ENCODE measurements around the gene PIGB. TPM values are rescaled to one million over a fixed set of nuclear protein-coding genes. Genes with fewer than 3 reads are reported as not detected.

PIGB gene
- total and polyA plus RNA-seq, 9 donors = 4.8 to 9.3 (median 6.5) TPM

DNA sequence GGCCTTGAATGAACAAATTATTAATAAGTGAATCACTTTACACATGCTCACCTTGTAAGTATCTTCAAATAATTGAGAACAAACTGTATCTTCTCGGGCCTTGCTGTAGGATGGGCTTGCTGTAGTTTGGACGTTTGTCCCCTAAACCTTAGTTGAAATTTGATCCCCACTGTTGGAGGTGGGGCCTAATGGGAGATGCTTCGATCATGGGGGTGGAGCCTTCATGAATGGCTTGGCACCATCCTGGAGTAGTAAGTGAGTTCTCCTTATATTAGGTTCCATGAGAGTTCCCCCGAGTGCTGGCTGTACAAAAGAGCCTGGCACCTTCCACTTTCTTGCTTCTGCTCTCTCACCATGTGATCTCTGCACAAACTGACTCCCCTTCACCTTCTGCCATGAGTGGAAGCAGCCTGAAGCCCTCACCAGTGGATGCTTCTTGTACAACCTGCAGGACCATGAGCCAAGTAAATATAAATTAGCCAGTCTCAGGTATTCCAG lies 29.3 kb downstream of the PIGB start:
- no peaks in the 10 kb centered on the region for H3K27me3 ChIP-seq (ENCODE audit: control insufficient read depth, insufficient read depth, low read length)
- WGBS (ENCODE audit: insufficient coverage) = 100% methylated on average over 1 of the region's 4 CpGs
- no peaks in the 10 kb centered on the region for H3K36me3 ChIP-seq (ENCODE audit: control insufficient read depth, insufficient read depth, low read length)
- H3K4me3 ChIP-seq (ENCODE audit: low read length) = no peak overlapping the region
- no peaks in the 10 kb centered on the region for H3K9me3 ChIP-seq (replicated peaks; ENCODE audit: control insufficient read depth, low read depth, low read length)
- H3K27ac ChIP-seq (ENCODE audit: low read length) = no peak overlapping the region
- no peak for DNase-seq
- no peaks in the 10 kb centered on the region for H3K4me1 ChIP-seq (ENCODE audit: control insufficient read depth, insufficient read depth, low read length)

- H3K9me3 ChIP-seq (replicated peaks; ENCODE audit: control insufficient read depth, low read depth, low read length) = no peaks in the 10 kb centered on the region
- no peaks in the 10 kb centered on the region for H3K27me3 ChIP-seq (ENCODE audit: control insufficient read depth, insufficient read depth, low read length)
- 100% methylated on average over 2 of the region's 2 CpGs for WGBS (ENCODE audit: insufficient coverage)
- no peak overlapping the region for H3K4me3 ChIP-seq (ENCODE audit: low read length)
- no peaks in the 10 kb centered on the region for H3K36me3 ChIP-seq (ENCODE audit: control insufficient read depth, insufficient read depth, low read length)
- DNase-seq = no peak
- H3K27ac ChIP-seq (ENCODE audit: low read length) = no peak overlapping the region
- no peaks in the 10 kb centered on the region for H3K4me1 ChIP-seq (ENCODE audit: control insufficient read depth, insufficient read depth, low read length)
Observed at GRCh38 chr15:55349282-55349681, 30.3 kb downstream of the PIGB start.

DNA sequence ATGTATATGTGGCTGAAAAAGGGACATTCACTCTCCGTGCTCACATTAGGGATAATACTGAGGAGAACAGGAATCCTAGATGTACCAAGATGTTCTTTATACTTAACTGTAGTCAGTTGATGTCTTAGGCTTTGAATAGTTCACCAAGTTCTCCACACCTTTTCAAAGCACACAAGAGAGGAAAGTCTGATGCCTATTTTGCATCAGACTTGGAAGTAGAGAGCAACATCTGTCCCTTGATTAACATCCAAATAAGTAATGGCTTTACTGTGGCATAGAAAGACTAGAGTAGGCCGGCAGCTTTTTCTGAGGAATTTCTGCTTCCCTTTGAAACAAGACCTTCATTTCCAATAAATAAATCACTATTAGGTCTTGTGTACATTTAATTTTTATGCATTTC lies 34.0 kb downstream of the PIGB start:
- H3K27me3 ChIP-seq (ENCODE audit: control insufficient read depth, insufficient read depth, low read length) = no peaks in the 10 kb centered on the region
- no peaks in the 10 kb centered on the region for H3K9me3 ChIP-seq (replicated peaks; ENCODE audit: control insufficient read depth, low read depth, low read length)
- H3K4me1 ChIP-seq (ENCODE audit: control insufficient read depth, insufficient read depth, low read length) = no peaks in the 10 kb centered on the region
- no peak overlapping the region for H3K4me3 ChIP-seq (ENCODE audit: low read length)
- H3K27ac ChIP-seq (ENCODE audit: low read length) = no peak overlapping the region
- WGBS (ENCODE audit: insufficient coverage) = no CpG with 5 or more reads among the region's 2 CpGs
- no peaks in the 10 kb centered on the region for H3K36me3 ChIP-seq (ENCODE audit: control insufficient read depth, insufficient read depth, low read length)
- no peak for DNase-seq

GRCh38 chr15:55356985-55357585 lies 38.1 kb downstream of the PIGB start:
- Histone ChIP-seq H3K4me1 (ENCODE audit: control insufficient read depth, insufficient read depth, low read length) (no peaks in the 10 kb centered on the region), H3K27ac (ENCODE audit: low read length) (no peak overlapping the region), H3K27me3 (ENCODE audit: control insufficient read depth, insufficient read depth, low read length) (no peaks in the 10 kb centered on the region), H3K4me3 (ENCODE audit: low read length) (no peak overlapping the region), H3K9me3 (replicated peaks; ENCODE audit: control insufficient read depth, low read depth, low read length) (no peaks in the 10 kb centered on the region), H3K36me3 (ENCODE audit: control insufficient read depth, insufficient read depth, low read length) (peaks cover 6% of the 10 kb centered on the region)
- no peak for DNase-seq
- 85% methylated on average over 2 of the region's 5 CpGs for WGBS (ENCODE audit: insufficient coverage)

- H3K9me3 ChIP-seq (replicated peaks; ENCODE audit: control insufficient read depth, low read depth, low read length) = no peaks in the 10 kb centered on the region
- no peaks in the 10 kb centered on the region for H3K4me1 ChIP-seq (ENCODE audit: control insufficient read depth, insufficient read depth, low read length)
- peaks cover 10% of the 10 kb centered on the region for H3K36me3 ChIP-seq (ENCODE audit: control insufficient read depth, insufficient read depth, low read length)
- H3K27me3 ChIP-seq (ENCODE audit: control insufficient read depth, insufficient read depth, low read length) = no peaks in the 10 kb centered on the region
- no peak overlapping the region for H3K4me3 ChIP-seq (ENCODE audit: low read length)
- no peak for DNase-seq
- WGBS (ENCODE audit: insufficient coverage) = no CpG with 5 or more reads among the region's 2 CpGs
- no peak overlapping the region for H3K27ac ChIP-seq (ENCODE audit: low read length)
Observed at GRCh38 chr15:55357774-55358173, 38.8 kb downstream of the PIGB start.

- peaks cover 10% of the 10 kb centered on the region for H3K36me3 ChIP-seq (ENCODE audit: control insufficient read depth, insufficient read depth, low read length)
- H3K4me3 ChIP-seq (ENCODE audit: low read length) = no peak overlapping the region
- DNase-seq = no peak
- no peak overlapping the region for H3K27ac ChIP-seq (ENCODE audit: low read length)
- H3K4me1 ChIP-seq (ENCODE audit: control insufficient read depth, insufficient read depth, low read length) = no peaks in the 10 kb centered on the region
- H3K9me3 ChIP-seq (replicated peaks; ENCODE audit: control insufficient read depth, low read depth, low read length) = no peaks in the 10 kb centered on the region
- no peaks in the 10 kb centered on the region for H3K27me3 ChIP-seq (ENCODE audit: control insufficient read depth, insufficient read depth, low read length)
Observed at GRCh38 chr15:55358471-55358870, 39.4 kb downstream of the PIGB start.

- Histone ChIP-seq H3K4me3 (ENCODE audit: low read length) (no peak overlapping the region), H3K36me3 (ENCODE audit: control insufficient read depth, insufficient read depth, low read length) (peaks cover 10% of the 10 kb centered on the region), H3K27me3 (ENCODE audit: control insufficient read depth, insufficient read depth, low read length) (no peaks in the 10 kb centered on the region), H3K27ac (ENCODE audit: low read length) (no peak overlapping the region), H3K4me1 (ENCODE audit: control insufficient read depth, insufficient read depth, low read length) (no peaks in the 10 kb centered on the region), H3K9me3 (replicated peaks; ENCODE audit: control insufficient read depth, low read depth, low read length) (no peaks in the 10 kb centered on the region)
- peak; percentile 5 for DNase-seq
- no CpG with 5 or more reads among the region's 6 CpGs for WGBS (ENCODE audit: insufficient coverage)
Observed at GRCh38 chr15:55360256-55360655, 41.2 kb downstream of the PIGB start.

DNA sequence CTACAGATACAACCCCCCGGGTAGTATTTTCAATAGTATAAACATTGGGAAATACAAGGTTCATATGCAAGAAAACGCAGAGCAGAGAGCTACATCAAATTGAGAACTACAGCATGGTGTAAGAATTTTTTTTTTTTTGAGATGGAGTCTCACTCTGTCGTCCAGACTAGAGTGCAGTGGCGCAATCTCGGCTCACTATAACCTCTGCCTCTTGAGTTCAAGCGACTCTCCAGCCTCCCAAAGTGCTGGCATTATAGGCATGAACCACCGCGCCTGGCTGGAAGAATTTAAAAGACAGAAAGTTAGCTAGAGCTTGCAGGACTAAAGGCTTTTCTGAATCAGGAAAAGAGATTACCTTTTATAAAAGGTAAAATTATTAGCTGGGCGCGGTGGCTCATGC lies 42.0 kb downstream of the PIGB start:
- H3K4me1 ChIP-seq (ENCODE audit: control insufficient read depth, insufficient read depth, low read length) = no peaks in the 10 kb centered on the region
- 94% methylated on average over 3 of the region's 10 CpGs for WGBS (ENCODE audit: insufficient coverage)
- H3K9me3 ChIP-seq (replicated peaks; ENCODE audit: control insufficient read depth, low read depth, low read length) = no peaks in the 10 kb centered on the region
- no peak overlapping the region for H3K4me3 ChIP-seq (ENCODE audit: low read length)
- peaks cover 10% of the 10 kb centered on the region for H3K36me3 ChIP-seq (ENCODE audit: control insufficient read depth, insufficient read depth, low read length)
- H3K27ac ChIP-seq (ENCODE audit: low read length) = no peak overlapping the region
- H3K27me3 ChIP-seq (ENCODE audit: control insufficient read depth, insufficient read depth, low read length) = no peaks in the 10 kb centered on the region
- no peak for DNase-seq

- no peak for DNase-seq
- Histone ChIP-seq H3K27me3 (ENCODE audit: control insufficient read depth, insufficient read depth, low read length) (no peaks in the 10 kb centered on the region), H3K9me3 (replicated peaks; ENCODE audit: control insufficient read depth, low read depth, low read length) (no peaks in the 10 kb centered on the region), H3K36me3 (ENCODE audit: control insufficient read depth, insufficient read depth, low read length) (peaks cover 10% of the 10 kb centered on the region), H3K4me3 (ENCODE audit: low read length) (no peak overlapping the region), H3K4me1 (ENCODE audit: control insufficient read depth, insufficient read depth, low read length) (no peaks in the 10 kb centered on the region), H3K27ac (ENCODE audit: low read length) (no peak overlapping the region)
- WGBS (ENCODE audit: insufficient coverage) = 100% methylated on average over 2 of the region's 2 CpGs
Observed at GRCh38 chr15:55362641-55363040, 43.6 kb downstream of the PIGB start.

- Histone ChIP-seq H3K4me1 (ENCODE audit: control insufficient read depth, insufficient read depth, low read length) (no peaks in the 10 kb centered on the region), H3K27ac (ENCODE audit: low read length) (no peak overlapping the region), H3K4me3 (ENCODE audit: low read length) (no peak overlapping the region), H3K27me3 (ENCODE audit: control insufficient read depth, insufficient read depth, low read length) (no peaks in the 10 kb centered on the region), H3K36me3 (ENCODE audit: control insufficient read depth, insufficient read depth, low read length) (peaks cover 3% of the 10 kb centered on the region), H3K9me3 (replicated peaks; ENCODE audit: control insufficient read depth, low read depth, low read length) (no peaks in the 10 kb centered on the region)
- no CpG with 5 or more reads among the region's 1 CpG for WGBS (ENCODE audit: insufficient coverage)
- no peak for DNase-seq
Observed at GRCh38 chr15:55366981-55367380, 48.0 kb downstream of the PIGB start.

All from muscle of leg (tissue), 11 donors.